GM23248 (cell line): Measurements from ENCODE around the gene SPOCK3.

Experiments used
- EZH2 ChIP-seq: fragments of 200-600 bp; sonication (generic); IDR thresholded peaks from 2 replicates; pipeline ENCODE4 v1.6.1; 2018; ENCODE audit warnings: antibody characterized with exemption, mild to moderate bottlenecking; ENCODE audit not compliant: insufficient read depth, poor library complexity, severe bottlenecking
- EZH2phosphoT487 ChIP-seq: fragments of 200-600 bp; sonication (generic); IDR thresholded peaks from 2 replicates; pipeline ENCODE4 v1.6.1; 2018; ENCODE audit warnings: antibody characterized with exemption, moderate library complexity, mild to moderate bottlenecking, low read depth; ENCODE audit not compliant: insufficient read depth

DNA sequence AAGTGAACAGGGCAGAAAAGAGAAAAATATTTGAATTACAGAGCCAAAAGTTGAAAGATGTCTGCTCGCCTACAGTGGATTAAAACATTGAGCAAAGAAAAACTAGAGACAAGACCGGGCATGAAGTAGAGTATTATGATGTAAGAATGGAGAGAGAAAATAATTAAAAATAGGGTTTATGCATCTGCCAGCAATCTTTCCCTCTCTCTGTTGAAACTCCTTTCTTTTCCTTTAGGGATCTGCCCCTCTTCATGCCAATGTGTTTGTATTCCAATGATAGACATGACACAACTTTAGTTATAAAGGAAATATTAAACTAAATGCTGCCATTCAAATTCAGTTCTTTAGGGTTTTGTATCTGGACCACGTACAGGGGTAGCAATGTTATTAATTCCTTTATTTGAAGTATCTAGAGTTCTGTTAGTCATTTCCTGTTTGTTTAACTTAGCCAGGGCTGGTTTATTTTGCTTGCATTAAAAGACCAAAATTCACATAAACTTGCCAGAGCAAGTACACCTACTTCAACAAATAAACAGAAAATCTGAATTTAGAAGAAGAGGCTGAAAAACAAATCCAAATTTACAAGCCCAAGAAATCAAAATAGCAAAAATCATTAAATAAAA lies 202.6 kb downstream of the SPOCK3 start:
- no peak for TF ChIP-seq EZH2phosphoT487
- no peak for TF ChIP-seq EZH2
